H9 (cell line): ENCODE measurements around the gene MGLL. TPM values are rescaled to one million over a fixed set of nuclear protein-coding genes. Genes with fewer than 3 reads are reported as not detected.

Experiments used
- DNase-seq: peaks from one replicate; pipeline ENCODE4 v3.0.0-alpha.2; 2017
- H2AFZ ChIP-seq: one replicate; pipeline ENCODE4 v1.6.1; 2013; ENCODE audit warnings: mild to moderate bottlenecking, low read length, control low read depth, moderate library complexity
- H2AK5ac ChIP-seq: 2 replicates; pipeline ENCODE4 v1.6.1; 2013; ENCODE audit warnings: low read length, control low read depth, mixed read lengths; ENCODE audit not compliant: insufficient read length
- H2BK120ac ChIP-seq: one replicate; pipeline ENCODE4 v1.6.1; 2013; ENCODE audit warnings: low read depth, mild to moderate bottlenecking, low read length, control low read depth, inconsistent platforms; ENCODE audit not compliant: poor library complexity, severe bottlenecking
- H2BK12ac ChIP-seq: 2 replicates; pipeline ENCODE4 v1.6.1; 2013; ENCODE audit warnings: low read length, control low read depth, mixed read lengths, low read depth; ENCODE audit not compliant: insufficient read length
- H2BK15ac ChIP-seq: 2 replicates; pipeline ENCODE4 v1.6.1; 2013; ENCODE audit warnings: low read depth, low read length, control low read depth
- H2BK20ac ChIP-seq: one replicate; pipeline ENCODE4 v1.6.1; 2013; ENCODE audit warnings: low read depth, mild to moderate bottlenecking, low read length, control low read depth, inconsistent platforms; ENCODE audit not compliant: poor library complexity, severe bottlenecking
- H2BK5ac ChIP-seq: 2 replicates; pipeline ENCODE4 v1.6.1; 2013; ENCODE audit warnings: low read length, control low read depth, mixed read lengths; ENCODE audit not compliant: insufficient read length
- H3K14ac ChIP-seq: 2 replicates; pipeline ENCODE4 v1.6.1; 2013; ENCODE audit warnings: low read length, control low read depth; ENCODE audit not compliant: insufficient read depth
- H3K18ac ChIP-seq: 2 replicates; pipeline ENCODE4 v1.6.1; 2013; ENCODE audit warnings: low read depth, mild to moderate bottlenecking, mixed read lengths, low read length, control low read depth; ENCODE audit not compliant: insufficient read length
- H3K23ac ChIP-seq: 2 replicates; pipeline ENCODE4 v1.6.1; 2013; ENCODE audit warnings: low read length, control low read depth, mixed read lengths, low read depth; ENCODE audit not compliant: insufficient read length
- H3K23me2 ChIP-seq: 2 replicates; pipeline ENCODE4 v1.6.1; 2013; ENCODE audit warnings: low read depth, mild to moderate bottlenecking, mixed read lengths, low read length, control low read depth; ENCODE audit not compliant: insufficient read length, poor library complexity, severe bottlenecking
- H3K27ac ChIP-seq: 2 replicates; pipeline ENCODE4 v1.5.1; 2013; ENCODE audit warnings: low read length, control low read depth, mixed read lengths, low read depth; ENCODE audit not compliant: insufficient read length
- H3K27me3 ChIP-seq: 2 replicates; pipeline ENCODE4 v1.6.1; 2013; ENCODE audit warnings: low read length, control low read depth, inconsistent platforms; ENCODE audit not compliant: insufficient read depth
- H3K4ac ChIP-seq: 2 replicates; pipeline ENCODE4 v1.6.1; 2013; ENCODE audit warnings: low read depth, mild to moderate bottlenecking, control low read depth, inconsistent platforms, low read length, moderate library complexity
- H3K4me1 ChIP-seq: 2 replicates; pipeline ENCODE4 v1.6.1; 2013; ENCODE audit warnings: low read length, control low read depth, inconsistent platforms; ENCODE audit not compliant: insufficient read depth
- H3K4me2 ChIP-seq: 2 replicates; pipeline ENCODE4 v1.6.1; 2013; ENCODE audit warnings: low read length, control low read depth, mixed read lengths; ENCODE audit not compliant: insufficient read length, insufficient read depth
- H3K56ac ChIP-seq: 2 replicates; pipeline ENCODE4 v1.6.1; 2013; ENCODE audit warnings: low read depth, mild to moderate bottlenecking, mixed read lengths, low read length, control low read depth; ENCODE audit not compliant: insufficient read length
- H3K79me1 ChIP-seq: 2 replicates; pipeline ENCODE4 v1.6.1; 2013; ENCODE audit warnings: low read depth, mild to moderate bottlenecking, moderate library complexity, low read length, control low read depth, inconsistent platforms; ENCODE audit not compliant: insufficient read depth, poor library complexity, severe bottlenecking
- H3K79me2 ChIP-seq: 2 replicates; pipeline ENCODE4 v1.6.1; 2013; ENCODE audit warnings: low read length, control low read depth, inconsistent platforms; ENCODE audit not compliant: insufficient read depth
- H3K9ac ChIP-seq: 2 replicates; pipeline ENCODE4 v1.6.1; 2013; ENCODE audit warnings: low read length, control low read depth, mixed read lengths; ENCODE audit not compliant: insufficient read length; ENCODE audit errors: extremely low read depth
- H3K9me3 ChIP-seq: one replicate; pipeline ENCODE4 v1.6.1; 2013; ENCODE audit warnings: low read depth, low read length, inconsistent platforms; ENCODE audit not compliant: control insufficient read depth
- H3T11ph ChIP-seq: one replicate; pipeline ENCODE4 v1.6.1; 2013; ENCODE audit warnings: mild to moderate bottlenecking, low read length, control low read depth, inconsistent platforms
- H4K20me1 ChIP-seq: one replicate; pipeline ENCODE4 v1.6.1; 2013; ENCODE audit not compliant: control insufficient read depth, insufficient read length, insufficient read depth
- H4K5ac ChIP-seq: 2 replicates; pipeline ENCODE4 v1.6.1; 2013; ENCODE audit warnings: low read depth, mild to moderate bottlenecking, mixed read lengths, low read length, control low read depth; ENCODE audit not compliant: insufficient read length
- H4K8ac ChIP-seq: replicated peaks from 2 replicates; pipeline ENCODE4 v1.6.1; 2013; ENCODE audit warnings: low read length, control low read depth, mixed read lengths, low read depth; ENCODE audit not compliant: insufficient read length
- H4K91ac ChIP-seq: 2 replicates; pipeline ENCODE4 v1.6.1; 2013; ENCODE audit warnings: low read depth, mild to moderate bottlenecking, moderate library complexity, mixed read lengths, low read length, control low read depth; ENCODE audit not compliant: insufficient read length
- H3K27ac Mint-ChIP-seq, 3 experiments: 2 replicates in 2 of 3; 3 replicates in 1 of 3; pipeline ENCODE4 v1.8.0; 2020 to 2021; ENCODE audit warnings: mixed read lengths in 3 of 3, mild to moderate bottlenecking in 1 of 3, moderate library complexity in 1 of 3
- H3K27me3 Mint-ChIP-seq: 2 replicates; pipeline ENCODE4 v1.8.0; 2021; ENCODE audit warnings: low read depth, mild to moderate bottlenecking, moderate library complexity, mixed read lengths
- H3K36me3 Mint-ChIP-seq, 3 experiments: 2 replicates in 2 of 3; 3 replicates in 1 of 3; pipeline ENCODE4 v1.8.0; 2020 to 2021; ENCODE audit warnings: low read depth in 3 of 3, mixed read lengths in 3 of 3; ENCODE audit not compliant: insufficient read depth in 1 of 3
- H3K4me1 Mint-ChIP-seq, 2 experiments: 2 replicates each; pipeline ENCODE4 v1.8.0; 2020; ENCODE audit warnings: mixed read lengths in 2 of 2
- H3K4me3 Mint-ChIP-seq, 2 experiments: 2 replicates in 1 of 2; 3 replicates in 1 of 2; pipeline ENCODE4 v1.8.0; 2020 to 2021; ENCODE audit warnings: mild to moderate bottlenecking in 2 of 2, mixed read lengths in 2 of 2, moderate library complexity in 1 of 2
- H3K9me3 Mint-ChIP-seq, 2 experiments: 2 replicates in 1 of 2; 3 replicates in 1 of 2; pipeline ENCODE4 v1.8.0; 2020; ENCODE audit warnings: mild to moderate bottlenecking in 2 of 2, mixed read lengths in 2 of 2, moderate library complexity in 1 of 2
- CTCF ChIP-seq: fragments of 200-600 bp; sonication (generic); conservative IDR thresholded peaks from 3 replicates; pipeline ENCODE4 v1.8.0; 2021; ENCODE audit warnings: antibody characterized with exemption, mild to moderate bottlenecking
- WGBS: extraction: QIAGEN DNeasy Blood & Tissue Kit; methylation state at CpG from one replicate; pipeline ENCODE4 v1.1.7; 2013; ENCODE audit warnings: missing lambda C conversion rate, low lambda C conversion rate, mixed read lengths; ENCODE audit not compliant: insufficient read length; ENCODE audit errors: extremely low coverage; 5-methylcytosine and 5-hydroxymethylcytosine counted together
- total RNA-seq: library from RNA; stranded (reverse); gene quantifications from 2 replicates; pipeline ENCODE4 v1.2.1, GENCODE V29; 2021

The MGLL gene
- total RNA-seq, 1 experiment from 2014 or later: 0.11 TPM

GRCh38 chr3:127738192-127738840 is 84.0 kb downstream of the MGLL start:
- Histone ChIP-seq H3K4me1 (no peaks in the 10 kb centered on the region), H3K18ac (no peak overlapping the region), H3K4me2 (no peak overlapping the region), H3K79me2 (no peaks in the 10 kb centered on the region), H3K14ac (no peak overlapping the region), H3T11ph (no peak overlapping the region), H3K9me3 (no peaks in the 10 kb centered on the region), H2AK5ac (no peak overlapping the region), H3K23me2 (no peaks in the 10 kb centered on the region), H4K8ac (no peak overlapping the region), H2BK5ac (no peak overlapping the region), H3K4ac (no peak overlapping the region), H3K9ac (no peak overlapping the region), H3K27ac (no peak overlapping the region), H3K56ac (no peak overlapping the region), H3K27me3 (no peaks in the 10 kb centered on the region), H3K23ac (no peak overlapping the region), H4K20me1 (no peaks in the 10 kb centered on the region), H2BK12ac (no peak overlapping the region), H2BK120ac (no peak overlapping the region), H3K79me1 (no peaks in the 10 kb centered on the region), H2AFZ (no peak overlapping the region), H2BK15ac (no peak overlapping the region), H4K5ac (no peak overlapping the region), H2BK20ac (no peak overlapping the region), H4K91ac (no peak overlapping the region)
- no peak for DNase-seq
- H3K36me3 Mint-ChIP-seq: no peaks in the 10 kb centered on the region
- no peak overlapping the region for H3K4me3 Mint-ChIP-seq
- no peak for TF ChIP-seq CTCF
- H3K27ac Mint-ChIP-seq: no peak overlapping the region
- whole genome bisulfite sequencing: no CpG with 5 or more reads among the region's 8 CpGs
- H3K27me3 Mint-ChIP-seq: peaks cover 25% of the 10 kb centered on the region
- H3K4me1 Mint-ChIP-seq: peaks cover 22 to 24% of the 10 kb centered on the region in 2 experiments
- no peaks in the 10 kb centered on the region; a peak in 1 of 5 replicates for H3K9me3 Mint-ChIP-seq
